H1 (cell line): ENCODE results near the gene RNF157. TPM values are rescaled to one million over a fixed set of nuclear protein-coding genes. Genes with fewer than 3 reads are reported as not detected.

Experiments
- CTCF ChIA-PET: fragments of 300-600 bp; sonication (Branson Sonifier 250); formaldehyde crosslinking; loops from one replicate; lab custom pipeline; 2021; ENCODE audit not compliant: partially characterized antibody; lab: Charles Lee
- POLR2A ChIA-PET: fragments of 300-600 bp; sonication (Branson Sonifier 250); formaldehyde crosslinking; loops from one replicate; lab custom pipeline; 2021; ENCODE audit warnings: inconsistent platforms; ENCODE audit not compliant: partially characterized antibody; lab: Charles Lee
- DNase-seq, 2 experiments: peaks; one replicate each; pipeline versions ENCODE4 v3.0.0 to v3.0.0-alpha.2; 2010 to 2022; ENCODE audit warnings: low spot score in 2 of 2, low read depth in 1 of 2, mixed read lengths in 1 of 2
- FAIRE-seq: peaks from 2 replicates; lab custom pipeline; 2011; peaks lifted over from hg19 to GRCh38; lab: Jason Lieb, UNC
- H2AFZ ChIP-seq: 2 replicates; pipeline ENCODE4 v1.8.1; 2012; ENCODE audit warnings: low read length, inconsistent platforms
- H2AK5ac ChIP-seq: 2 replicates; pipeline ENCODE4 v1.6.1; 2013; ENCODE audit warnings: low read depth, low read length
- H2BK120ac ChIP-seq: replicated peaks from 2 replicates; pipeline ENCODE3; 2013; ENCODE audit warnings: low read depth, low read length, inconsistent platforms
- H2BK12ac ChIP-seq: 2 replicates; pipeline ENCODE4 v1.6.1; 2013; ENCODE audit warnings: low read depth, low read length
- H2BK15ac ChIP-seq: 2 replicates; pipeline ENCODE4 v1.6.1; 2013; ENCODE audit warnings: low read length
- H2BK20ac ChIP-seq: 2 replicates; pipeline ENCODE4 v1.6.1; 2013; ENCODE audit warnings: low read length
- H2BK5ac ChIP-seq: 2 replicates; pipeline ENCODE4 v1.6.1; 2013; ENCODE audit warnings: low read depth, low read length
- H3K14ac ChIP-seq: 2 replicates; pipeline ENCODE4 v1.6.1; 2013; ENCODE audit warnings: inconsistent platforms; ENCODE audit not compliant: insufficient read length
- H3K18ac ChIP-seq: 2 replicates; pipeline ENCODE4 v1.6.1; 2013; ENCODE audit warnings: low read length; ENCODE audit errors: extremely low read depth
- H3K23ac ChIP-seq: 2 replicates; pipeline ENCODE4 v1.6.1; 2013; ENCODE audit warnings: inconsistent platforms; ENCODE audit not compliant: insufficient read length
- H3K23me2 ChIP-seq: 2 replicates; pipeline ENCODE4 v1.6.1; 2013; ENCODE audit warnings: low read depth, low read length
- H3K27ac ChIP-seq: 2 replicates; pipeline ENCODE4 v1.6.1; 2011; ENCODE audit warnings: low read depth, low read length, inconsistent platforms
- H3K27me3 ChIP-seq, 4 experiments: replicated peaks in 1 of 4; 1 replicate in 1 of 4; 2 replicates in 3 of 4; pipeline versions ENCODE4 v1.6.1 to v1.8.1; 2011 to 2013; ENCODE audit warnings: low read length in 3 of 4, mild to moderate bottlenecking in 3 of 4, inconsistent platforms in 2 of 4, mixed read lengths in 2 of 4, moderate library complexity in 1 of 4; ENCODE audit not compliant: control insufficient read depth in 3 of 4, insufficient read depth in 3 of 4; ENCODE audit errors: extremely low read depth in 1 of 4
- H3K36me3 ChIP-seq, 4 experiments: 2 replicates each; pipeline versions ENCODE4 v1.6.1 to v1.8.1; 2011 to 2013; ENCODE audit warnings: mild to moderate bottlenecking in 4 of 4, low read length in 3 of 4, moderate library complexity in 2 of 4, control low read depth in 1 of 4, inconsistent platforms in 1 of 4; ENCODE audit not compliant: insufficient read depth in 4 of 4, control insufficient read depth in 2 of 4
- H3K4ac ChIP-seq: replicated peaks from 2 replicates; pipeline ENCODE3; 2013; ENCODE audit warnings: low read length, low read depth, mixed read lengths, inconsistent platforms; ENCODE audit not compliant: insufficient read length
- H3K4me1 ChIP-seq, 4 experiments: replicated peaks in 1 of 4; 1 replicate in 1 of 4; 2 replicates in 3 of 4; pipeline versions ENCODE4 v1.6.1 to v1.8.1; 2011 to 2013; ENCODE audit warnings: low read length in 3 of 4, inconsistent platforms in 2 of 4, mixed read lengths in 1 of 4; ENCODE audit not compliant: insufficient read depth in 4 of 4, control insufficient read depth in 3 of 4
- H3K4me2 ChIP-seq, 2 experiments: 2 replicates each; pipeline versions ENCODE4 v1.6.1 to v1.8.1; 2011 to 2013; ENCODE audit warnings: low read depth in 2 of 2, low read length in 2 of 2, control low read depth in 1 of 2, inconsistent platforms in 1 of 2, mild to moderate bottlenecking in 1 of 2; ENCODE audit not compliant: insufficient read depth in 1 of 2
- H3K4me3 ChIP-seq, 4 experiments: fragments of 200-600, 300-600 bp in 1 of 4; sonication (generic), shearing (Covaris generic), sonication (Bioruptor Twin) in 1 of 4; 2 replicates each; pipeline versions ENCODE4 v1.5.1 to v1.8.1; 2011 to 2016; ENCODE audit warnings: low read length in 4 of 4, low read depth in 3 of 4, control low read depth in 2 of 4, inconsistent platforms in 2 of 4, mild to moderate bottlenecking in 2 of 4, mixed read lengths in 1 of 4, moderate library complexity in 1 of 4; ENCODE audit not compliant: insufficient read depth in 2 of 4; ENCODE audit errors: extremely low read depth in 1 of 4
- H3K56ac ChIP-seq: replicated peaks from 2 replicates; pipeline ENCODE3; 2013; ENCODE audit warnings: low read depth, mild to moderate bottlenecking, mixed read lengths, low read length, inconsistent platforms; ENCODE audit not compliant: insufficient read length
- H3K79me1 ChIP-seq: 2 replicates; pipeline ENCODE4 v1.6.1; 2013; ENCODE audit warnings: low read depth, low read length, control low read depth
- H3K79me2 ChIP-seq, 2 experiments: 2 replicates each; pipeline versions ENCODE4 v1.6.1 to v1.8.1; 2012 to 2013; ENCODE audit warnings: low read length in 2 of 2, mild to moderate bottlenecking in 2 of 2, inconsistent platforms in 1 of 2; ENCODE audit not compliant: insufficient read depth in 2 of 2, control insufficient read depth in 1 of 2
- H3K9ac ChIP-seq, 4 experiments: replicated peaks in 1 of 4; 1 replicate in 1 of 4; 2 replicates in 3 of 4; pipeline versions ENCODE4 v1.6.1 to v1.8.1; 2011 to 2013; ENCODE audit warnings: low read depth in 3 of 4, low read length in 3 of 4, control low read depth in 2 of 4, mild to moderate bottlenecking in 2 of 4, moderate library complexity in 2 of 4, inconsistent platforms in 1 of 4; ENCODE audit errors: extremely low read depth in 1 of 4
- H3K9me3 ChIP-seq, 2 experiments: 2 replicates each; pipeline versions ENCODE4 v1.6.1 to v1.8.1; 2012 to 2013; ENCODE audit warnings: mild to moderate bottlenecking in 2 of 2, moderate library complexity in 2 of 2, control low read depth in 1 of 2, inconsistent platforms in 1 of 2, low read depth in 1 of 2, low read length in 1 of 2, mixed read lengths in 1 of 2; ENCODE audit not compliant: insufficient read depth in 2 of 2
- H4K20me1 ChIP-seq, 2 experiments: replicated peaks in 1 of 2; 2 replicates each; pipeline versions ENCODE3 to v1.8.1; 2011 to 2013; ENCODE audit warnings: inconsistent platforms in 2 of 2, low read length in 2 of 2, mild to moderate bottlenecking in 1 of 2; ENCODE audit not compliant: insufficient read depth in 2 of 2, control insufficient read depth in 1 of 2
- H4K5ac ChIP-seq: 2 replicates; pipeline ENCODE4 v1.6.1; 2013; ENCODE audit warnings: low read length, low read depth, mixed read lengths, inconsistent platforms; ENCODE audit not compliant: insufficient read length
- H4K8ac ChIP-seq: 2 replicates; pipeline ENCODE4 v1.8.0; 2013; ENCODE audit warnings: mild to moderate bottlenecking, moderate library complexity, low read length, inconsistent platforms; ENCODE audit not compliant: insufficient read depth; ENCODE audit errors: extremely low read depth
- H4K91ac ChIP-seq: replicated peaks from 2 replicates; pipeline ENCODE3; 2013; ENCODE audit warnings: low read length, mixed read lengths, inconsistent platforms; ENCODE audit not compliant: insufficient read length
- BACH1 ChIP-seq: IDR thresholded peaks from 2 replicates; pipeline ENCODE4 v1.6.1; 2012; ENCODE audit warnings: low read length, improper control_type of control experiment
- BRCA1 ChIP-seq: IDR thresholded peaks from 2 replicates; pipeline ENCODE4 v1.6.1; 2012; ENCODE audit warnings: low read depth, low read length, improper control_type of control experiment
- FOSL1 ChIP-seq: IDR thresholded peaks from 2 replicates; pipeline ENCODE4 v1.6.1; 2011; ENCODE audit warnings: mild to moderate bottlenecking, low read depth, low read length, moderate library complexity; ENCODE audit not compliant: insufficient read depth
- GABPA ChIP-seq: IDR thresholded peaks from 2 replicates; pipeline ENCODE4 v1.6.1; 2011; ENCODE audit warnings: mild to moderate bottlenecking, low read length, moderate library complexity, borderline replicate concordance; ENCODE audit not compliant: insufficient read depth
- HDAC2 ChIP-seq, 2 experiments: fragments of 300-600 bp in 1 of 2; sonication (generic) in 1 of 2; IDR thresholded peaks; 2 replicates each; pipeline ENCODE4 v1.6.1; 2011 to 2012; ENCODE audit warnings: low read depth in 2 of 2, low read length in 2 of 2, mild to moderate bottlenecking in 2 of 2, moderate library complexity in 2 of 2, borderline replicate concordance in 1 of 2, inconsistent platforms in 1 of 2
- JUN ChIP-seq: IDR thresholded peaks from 2 replicates; pipeline ENCODE4 v1.6.1; 2011; ENCODE audit warnings: low read depth, mild to moderate bottlenecking, improper control_type of control experiment, low read length
- RXRA ChIP-seq: IDR thresholded peaks from 2 replicates; pipeline ENCODE4 v1.6.1; 2011; ENCODE audit warnings: low read depth, mild to moderate bottlenecking, low read length, moderate library complexity; ENCODE audit not compliant: insufficient read depth
- SP1 ChIP-seq: IDR thresholded peaks from 2 replicates; pipeline ENCODE4 v1.6.1; 2011; ENCODE audit warnings: low read depth, low read length
- SP4 ChIP-seq: IDR thresholded peaks from 2 replicates; pipeline ENCODE4 v1.6.1; 2012; ENCODE audit warnings: low read length, inconsistent platforms
- TEAD4 ChIP-seq: IDR thresholded peaks from 2 replicates; pipeline ENCODE4 v1.6.1; 2012; ENCODE audit warnings: low read depth, low read length, inconsistent platforms, mixed read lengths
- WGBS, 2 experiments: shearing (Covaris generic) in 1 of 2; methylation state at CpG; one replicate each; pipeline versions ENCODE4 v1.1.6 to v1.1.7; 2013 to 2015; ENCODE audit warnings: low lambda C conversion rate in 2 of 2, mixed read lengths in 2 of 2, inconsistent platforms in 1 of 2, low coverage in 1 of 2, missing lambda C conversion rate in 1 of 2; ENCODE audit not compliant: insufficient replicate concordance in 2 of 2, insufficient coverage in 1 of 2, insufficient read length in 1 of 2; ENCODE audit errors: extremely low coverage in 1 of 2, missing lambda C conversion rate in 1 of 2; 5-methylcytosine and 5-hydroxymethylcytosine counted together
- polyA plus RNA-seq, 7 experiments: library from polyadenylated mRNA; depleted of rRNA in 3 of 7; stranded (reverse) in 5 of 7; unstranded in 2 of 7; fragments of >200 nt in 5 of 7; fragments of 200-250 nt in 2 of 7; gene quantifications; 1 replicate in 5 of 7; 2 replicates in 1 of 7; 4 replicates in 1 of 7; pipeline versions ENCODE4 v1.2.1 to v1.2.3, GENCODE V29; 2011 to 2013; ENCODE audit warnings: missing spikeins in 2 of 7, mixed read lengths in 2 of 7
- total RNA-seq: library from RNA; stranded (reverse); fragmentation: NEBNext Ultra II Directional; extraction: Animal tissue kit (Norgen Biotek cat#: 25700); gene quantifications from 2 replicates; pipeline ENCODE4 v1.2.1, GENCODE V29; 2021

Gene RNF157
- total and polyA plus RNA-seq, 2 of the 8 experiments (the other 6 are each of a cell fraction or from before 2014, with no cell fraction given) = 13.4 to 16.7 TPM

DNA sequence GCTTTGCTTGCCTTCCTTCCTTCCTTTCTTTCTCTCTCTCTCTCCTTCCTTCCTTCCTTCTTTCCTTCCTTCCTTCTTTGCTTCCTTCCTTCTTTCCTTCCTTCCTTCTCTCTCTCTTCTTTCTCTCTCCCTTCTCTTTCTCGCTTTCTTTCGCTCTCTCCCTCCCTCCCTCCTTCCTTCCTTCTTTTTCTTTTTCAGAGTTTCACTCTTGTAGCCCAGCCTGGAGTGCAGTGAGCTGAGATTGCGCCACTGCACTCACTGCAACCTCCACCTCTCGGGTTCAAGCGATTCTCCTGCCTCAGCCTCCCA lies 117.1 kb downstream of the RNF157 start:
- H3K36me3 ChIP-seq = no peaks in the 10 kb centered on the region
- H2AFZ ChIP-seq = no peak overlapping the region
- H4K91ac ChIP-seq = no peak overlapping the region
- no peak overlapping the region for H3K4me3 ChIP-seq
- no peak overlapping the region for H3K4me2 ChIP-seq
- no peak overlapping the region for H3K18ac ChIP-seq
- H3K14ac ChIP-seq = no peak overlapping the region
- TF ChIP-seq JUN (no peak), TEAD4 (no peak), RXRA (no peak), BRCA1 (no peak), FOSL1 (no peak), HDAC2 (IDR thresholded peaks at IDR 0.05; ENCODE audit: borderline replicate concordance in 1 of 2, low read depth in 2 of 2, low read length in 2 of 2) (no peak), SP1 (no peak), GABPA (no peak), BACH1 (no peak), SP4 (no peak)
- no peaks in the 10 kb centered on the region for H3K9me3 ChIP-seq
- no peak overlapping the region for H2BK12ac ChIP-seq
- H2BK120ac ChIP-seq = no peak overlapping the region
- H3K56ac ChIP-seq = no peak overlapping the region
- no peak overlapping the region for H2BK20ac ChIP-seq
- no peaks in the 10 kb centered on the region for H4K20me1 ChIP-seq
- POLR2A ChIA-PET = interaction anchor here (0.7 to 5.4 kb wide), 8 partner anchors 11 to 1489 kb away, joined by 3 to 70 read pairs (median 4); partner anchors contain the start of gene FOXJ1
- FAIRE-seq (no peak), DNase-seq (no peak)
- peaks cover 0 to 13% (median 7%) of the 10 kb centered on the region in 4 experiments; a peak in 4 of 7 replicates for H3K27me3 ChIP-seq
- H2BK15ac ChIP-seq = no peak overlapping the region
- H3K23me2 ChIP-seq = peaks cover 2% of the 10 kb centered on the region; the same call in 1 of the 2 replicates
- H4K5ac ChIP-seq = no peak overlapping the region
- no peaks in the 10 kb centered on the region for H3K79me1 ChIP-seq
- no peak overlapping the region for H3K4ac ChIP-seq
- H2AK5ac ChIP-seq = no peak overlapping the region
- CTCF ChIA-PET = interaction anchor here (0.7 to 41.5 kb wide), 20 partner anchors 10 to 390 kb away, joined by 3 to 778 read pairs (median 4); partner anchors contain the start of gene FOXJ1
- H2BK5ac ChIP-seq = no peak overlapping the region; the same call in 1 of the 2 replicates
- peaks cover 7 to 32% (median 19%) of the 10 kb centered on the region in 4 experiments for H3K4me1 ChIP-seq
- H3K23ac ChIP-seq = no peak overlapping the region
- no peak overlapping the region for H4K8ac ChIP-seq
- H3K9ac ChIP-seq = no peak overlapping the region
- no peak overlapping the region for H3K27ac ChIP-seq
- H3K79me2 ChIP-seq = no peaks in the 10 kb centered on the region
- WGBS, 2 experiments = 68% methylated on average over 5 of the region's 5 CpGs; no CpG with 5 or more reads in 1 of the 2 experiments
